ENCODE data around the gene SGSM2.

Gene SGSM2

GRCh38 chr17:2380226-2380922 lies 43.1 kb downstream of the SGSM2 start:
- FAIRE-seq (no peak), DNase-seq (ENCODE audit: insufficient read length, low spot score) (no peak)
- TF ChIP-seq PAX5 (IDR thresholded peaks at IDR 0.05; ENCODE audit: insufficient read depth, low read length, severe bottlenecking) (no peak), POLR2A (IDR thresholded peaks at IDR 0.05; ENCODE audit: low read depth, low read length) (peak; percentile 20; the same call in 1 of the 2 replicates)

GRCh38 chr17:2380950-2381649 lies 43.8 kb downstream of the SGSM2 start:
- no peak for FAIRE-seq
- DNase-seq (ENCODE audit: insufficient read length, low spot score) = no peak
- TF ChIP-seq TAF1 (IDR thresholded peaks at IDR 0.05; ENCODE audit: low read depth, low read length) (no peak), POLR2AphosphoS5 (IDR thresholded peaks at IDR 0.05; ENCODE audit: low read depth, low read length) (no peak), PAX5 (IDR thresholded peaks at IDR 0.05; ENCODE audit: insufficient read depth, low read length, severe bottlenecking) (no peak), SPI1 (IDR thresholded peaks at IDR 0.05; ENCODE audit: low read depth, low read length) (no peak), POLR2A (IDR thresholded peaks at IDR 0.05; ENCODE audit: low read depth, low read length) (no peak), POU2F2 (IDR thresholded peaks at IDR 0.05; ENCODE audit: low read depth, low read length) (no peak)

GRCh38 chr17:2383628-2384167 lies 46.4 kb downstream of the SGSM2 start:
- DNase-seq (ENCODE audit: insufficient read length, low spot score) = no peak
- no peak for FAIRE-seq
- TF ChIP-seq POU2F2 (IDR thresholded peaks at IDR 0.05; ENCODE audit: low read depth, low read length) (no peak), TAF1 (IDR thresholded peaks at IDR 0.05; ENCODE audit: low read depth, low read length) (no peak), POLR2AphosphoS5 (IDR thresholded peaks at IDR 0.05; ENCODE audit: low read depth, low read length) (no peak), SPI1 (IDR thresholded peaks at IDR 0.05; ENCODE audit: low read depth, low read length) (no peak), PAX5 (IDR thresholded peaks at IDR 0.05; ENCODE audit: insufficient read depth, low read length, severe bottlenecking) (no peak), POLR2A (IDR thresholded peaks at IDR 0.05; ENCODE audit: low read depth, low read length) (no peak; the same call in 1 of the 2 replicates)

- FAIRE-seq = no peak
- TF ChIP-seq POLR2AphosphoS5 (IDR thresholded peaks at IDR 0.05; ENCODE audit: low read depth, low read length) (no peak), PAX5 (IDR thresholded peaks at IDR 0.05; ENCODE audit: insufficient read depth, low read length, severe bottlenecking) (no peak), SPI1 (IDR thresholded peaks at IDR 0.05; ENCODE audit: low read depth, low read length) (no peak), POLR2A (IDR thresholded peaks at IDR 0.05; ENCODE audit: low read depth, low read length) (no peak), TAF1 (IDR thresholded peaks at IDR 0.05; ENCODE audit: low read depth, low read length) (no peak), POU2F2 (IDR thresholded peaks at IDR 0.05; ENCODE audit: low read depth, low read length) (no peak)
- DNase-seq (ENCODE audit: insufficient read length, low spot score) = no peak
Measured at GRCh38 chr17:2384439-2385127, 47.3 kb downstream of the SGSM2 start.

- TF ChIP-seq SPI1 (IDR thresholded peaks at IDR 0.05; ENCODE audit: low read depth, low read length) = no peak
- TF ChIP-seq POU2F2 (IDR thresholded peaks at IDR 0.05; ENCODE audit: low read depth, low read length) = no peak
- TF ChIP-seq POLR2AphosphoS5 (IDR thresholded peaks at IDR 0.05; ENCODE audit: low read depth, low read length) = no peak
- DNase-seq (ENCODE audit: insufficient read length, low spot score) (no peak), FAIRE-seq (no peak)
Measured at GRCh38 chr17:2385240-2386210, 48.2 kb downstream of the SGSM2 start.

- FAIRE-seq = no peak
- no peak for DNase-seq (ENCODE audit: insufficient read length, low spot score)
- no peak for TF ChIP-seq TAF1 (IDR thresholded peaks at IDR 0.05; ENCODE audit: low read depth, low read length)
- TF ChIP-seq POLR2AphosphoS5 (IDR thresholded peaks at IDR 0.05; ENCODE audit: low read depth, low read length) = no peak
- TF ChIP-seq POU2F2 (IDR thresholded peaks at IDR 0.05; ENCODE audit: low read depth, low read length) = no peak
- TF ChIP-seq SPI1 (IDR thresholded peaks at IDR 0.05; ENCODE audit: low read depth, low read length) = no peak
- TF ChIP-seq POLR2A (IDR thresholded peaks at IDR 0.05; ENCODE audit: low read depth, low read length) = no peak
- no peak for TF ChIP-seq PAX5 (IDR thresholded peaks at IDR 0.05; ENCODE audit: insufficient read depth, low read length, severe bottlenecking)
Measured at GRCh38 chr17:2386400-2387085, 49.2 kb downstream of the SGSM2 start.

GRCh38 chr17:2387086-2388019 lies 50.1 kb downstream of the SGSM2 start:
- TF ChIP-seq POLR2A (IDR thresholded peaks at IDR 0.05; ENCODE audit: low read depth, low read length) (no peak), TAF1 (IDR thresholded peaks at IDR 0.05; ENCODE audit: low read depth, low read length) (no peak), POLR2AphosphoS5 (IDR thresholded peaks at IDR 0.05; ENCODE audit: low read depth, low read length) (no peak), POU2F2 (IDR thresholded peaks at IDR 0.05; ENCODE audit: low read depth, low read length) (no peak), SPI1 (IDR thresholded peaks at IDR 0.05; ENCODE audit: low read depth, low read length) (no peak), PAX5 (IDR thresholded peaks at IDR 0.05; ENCODE audit: insufficient read depth, low read length, severe bottlenecking) (no peak)
- no peak for DNase-seq (ENCODE audit: insufficient read length, low spot score)
- FAIRE-seq = no peak

Measured in GM12891 (cell line).